Naive thymus-derived CD4-positive, alpha-beta T cell (primary cell): ENCODE results near the gene CYP2J2. TPM values are rescaled to one million over a fixed set of nuclear protein-coding genes. Genes with fewer than 3 reads are reported as not detected.
"Not testable (repeated sequence)": the region's sequence is repeated elsewhere in the genome, so short reads cannot be mapped to it uniquely, and the experiment has no call there.

ENCODE experiments used
- ATAC-seq: fragments of 150-1000 bp; cut with Tn5 transposase; 2 replicates; pipeline ENCODE4 v1.10.0; 2021; ENCODE audit warnings: mild to moderate bottlenecking, moderate library complexity
- CTCF ChIA-PET: fragments of 350-600 bp; sonication (Branson Sonifier 250); formaldehyde crosslinking; loops from one replicate; lab custom pipeline; 2021; ENCODE audit warnings: antibody characterized with exemption; lab: Charles Lee
- POLR2A ChIA-PET: fragments of 350-600 bp; sonication (Branson Sonifier 250); formaldehyde crosslinking; loops from one replicate; lab custom pipeline; 2021; ENCODE audit warnings: antibody characterized with exemption, inconsistent platforms; lab: Charles Lee
- DNase-seq, 9 donors: peaks; one replicate each; pipeline versions ENCODE4 v3.0.0 to v3.0.0-alpha.2; 2020 to 2022; ENCODE audit warnings: mixed read lengths in 1 of 9
- H3K27ac ChIP-seq: one replicate; pipeline ENCODE4 v1.7.0; 2013; ENCODE audit warnings: mild to moderate bottlenecking, low read depth, low read length, moderate library complexity
- H3K27me3 ChIP-seq, 2 donors: one replicate each; pipeline ENCODE4 v1.7.0; 2013; ENCODE audit warnings: low read length in 2 of 2, mild to moderate bottlenecking in 2 of 2, moderate library complexity in 2 of 2; ENCODE audit not compliant: control insufficient read depth in 2 of 2, insufficient read depth in 2 of 2
- H3K36me3 ChIP-seq, 3 experiments: 1 replicate in 2 of 3; 2 replicates in 1 of 3; pipeline ENCODE4 v1.7.0; 2013; ENCODE audit warnings: low read length in 3 of 3, mild to moderate bottlenecking in 3 of 3, moderate library complexity in 1 of 3; ENCODE audit not compliant: insufficient read depth in 3 of 3, control insufficient read depth in 2 of 3
- H3K4me1 ChIP-seq, 2 donors: one replicate each; pipeline ENCODE4 v1.7.0; 2013; ENCODE audit warnings: low read length in 2 of 2, mild to moderate bottlenecking in 2 of 2, moderate library complexity in 1 of 2; ENCODE audit not compliant: control insufficient read depth in 2 of 2, insufficient read depth in 2 of 2
- H3K4me3 ChIP-seq: 2 replicates; pipeline ENCODE4 v1.7.0; 2013; ENCODE audit warnings: mild to moderate bottlenecking, low read length
- H3K9me3 ChIP-seq, 3 experiments: 1 replicate in 2 of 3; 2 replicates in 1 of 3; pipeline ENCODE4 v1.7.0; 2013; ENCODE audit warnings: low read length in 3 of 3; ENCODE audit not compliant: control insufficient read depth in 2 of 3
- H3K27ac Mint-ChIP-seq, 9 donors: one replicate each; pipeline ENCODE4 v1.8.0; 2020 to 2022; ENCODE audit warnings: mixed read lengths in 9 of 9, mild to moderate bottlenecking in 8 of 9, moderate library complexity in 5 of 9, inconsistent platforms in 2 of 9
- H3K27me3 Mint-ChIP-seq, 5 donors: one replicate each; pipeline ENCODE4 v1.8.0; 2021 to 2022; ENCODE audit warnings: mixed read lengths in 5 of 5, mild to moderate bottlenecking in 1 of 5
- H3K36me3 Mint-ChIP-seq, 5 donors: one replicate each; pipeline ENCODE4 v1.8.0; 2020 to 2022; ENCODE audit warnings: mixed read lengths in 5 of 5, mild to moderate bottlenecking in 3 of 5, inconsistent platforms in 1 of 5
- H3K4me1 Mint-ChIP-seq, 7 donors: one replicate each; pipeline ENCODE4 v1.8.0; 2020 to 2022; ENCODE audit warnings: mixed read lengths in 7 of 7, mild to moderate bottlenecking in 3 of 7, inconsistent platforms in 1 of 7
- H3K4me3 Mint-ChIP-seq, 10 donors: one replicate each; pipeline ENCODE4 v1.8.0; 2020 to 2022; ENCODE audit warnings: mild to moderate bottlenecking in 10 of 10, mixed read lengths in 10 of 10, moderate library complexity in 6 of 10, inconsistent platforms in 2 of 10
- H3K9me3 Mint-ChIP-seq, 11 donors: one replicate each; pipeline ENCODE4 v1.8.0; 2020 to 2022; ENCODE audit warnings: mixed read lengths in 11 of 11, mild to moderate bottlenecking in 4 of 11, inconsistent platforms in 1 of 11, moderate library complexity in 1 of 11
- intact Hi-C, 2 donors: fragments of 100-400 bp; cut with micrococcal nuclease; formaldehyde crosslinking; loops; one replicate each; pipeline ENCODE4 v1.15.1; 2023
- polyA plus RNA-seq, 2 donors: library from polyadenylated mRNA; unstranded; fragments of 300-500 nt; fragmentation: Illumina TruSeq; gene quantifications; one replicate each; pipeline ENCODE4 v1.2.3, GENCODE V29; 2021
- total RNA-seq, 6 experiments: library from RNA in 5 of 6; stranded (reverse) in 5 of 6; gene quantifications; 1 replicate in 5 of 6; 2 replicates in 1 of 6; pipeline ENCODE4 v1.2.3 and lab custom pipeline; 2021 to 2026

Gene CYP2J2
- total and polyA plus RNA-seq, 7 experiments from 2014 or later = 0.93 to 4.0 (median 1.1) TPM

- no peaks in the 10 kb centered on the region for H3K4me1 ChIP-seq
- Mint-ChIP-seq H3K36me3 (peaks cover 0 to 24% (median 14%) of the 10 kb centered on the region in 5 donors), H3K27ac (no peak overlapping the region), H3K27me3 (no peaks in the 10 kb centered on the region), H3K4me3 (no peak overlapping the region), H3K9me3 (peaks cover 0 to 1% (median 0%) of the 10 kb centered on the region in 11 donors), H3K4me1 (peaks cover 0 to 3% (median 0%) of the 10 kb centered on the region in 7 donors)
- no peaks in the 10 kb centered on the region for H3K36me3 ChIP-seq
- no peak for ATAC-seq
- H3K27ac ChIP-seq = no peak overlapping the region
- ChIA-PET POLR2A (no interaction called here), CTCF (no interaction called here)
- H3K27me3 ChIP-seq = no peaks in the 10 kb centered on the region
- no peak for DNase-seq
- intact Hi-C loops = no loop called here
- H3K9me3 ChIP-seq = no peaks in the 10 kb centered on the region
- no peak overlapping the region for H3K4me3 ChIP-seq
Observed at GRCh38 chr1:59915516-59915915, 11.1 kb downstream of the CYP2J2 start.

DNA sequence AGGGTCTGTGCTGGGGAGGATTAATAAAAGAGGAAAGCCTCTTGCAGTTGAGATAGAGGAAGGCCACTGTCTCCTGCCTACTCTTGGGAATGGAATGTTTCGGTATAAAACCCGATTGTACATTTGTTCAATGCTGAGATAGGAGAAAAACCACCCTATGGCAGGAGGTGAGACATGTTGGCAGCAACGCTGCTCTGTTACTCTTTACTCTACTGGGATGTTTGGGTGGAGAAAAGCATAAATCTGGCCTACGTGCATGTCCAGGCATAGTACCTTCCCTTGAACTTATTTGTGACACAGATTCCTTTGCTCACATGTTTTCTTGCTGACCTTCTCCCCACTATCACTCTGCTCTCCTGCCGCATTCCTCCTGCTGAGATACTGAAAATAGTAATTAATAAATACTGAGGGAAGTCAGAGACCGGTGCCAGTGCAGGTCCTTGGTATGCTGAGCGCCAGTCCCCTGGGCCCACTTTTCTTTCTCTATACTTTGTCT, 11.7 kb downstream of the CYP2J2 start:
- H3K36me3 ChIP-seq, H3K27ac Mint-ChIP-seq, H3K4me3 ChIP-seq, H3K4me1 Mint-ChIP-seq, H3K9me3 ChIP-seq, H3K27ac ChIP-seq, ATAC-seq, H3K4me1 ChIP-seq, H3K27me3 ChIP-seq, H3K27me3 Mint-ChIP-seq, H3K9me3 Mint-ChIP-seq, POLR2A ChIA-PET, CTCF ChIA-PET, DNase-seq, intact Hi-C loops, H3K4me3 Mint-ChIP-seq: not testable (repeated sequence)
- peaks cover 0 to 24% (median 18%) of the 10 kb centered on the region in 5 donors for H3K36me3 Mint-ChIP-seq

DNA sequence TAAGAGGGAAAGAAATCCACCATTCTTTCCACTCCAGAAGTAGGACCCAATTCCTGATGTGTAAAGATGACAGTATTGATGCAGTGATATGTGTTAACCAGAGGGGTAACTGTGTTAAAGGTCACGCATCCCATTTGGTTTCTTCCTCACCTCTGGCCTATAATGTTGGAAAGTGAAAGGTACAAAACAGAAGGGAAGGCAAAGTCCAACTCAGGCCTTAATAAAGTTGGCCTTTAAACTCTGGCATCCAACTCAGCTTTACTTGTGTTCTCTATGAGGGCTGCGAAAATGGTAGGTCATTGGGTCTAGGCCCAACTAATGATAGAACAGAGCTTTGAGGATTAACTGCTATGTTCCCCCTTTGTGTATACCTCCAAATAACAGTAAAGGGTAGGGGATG, 17.9 kb downstream of the CYP2J2 start:
- no peaks in the 10 kb centered on the region for H3K9me3 ChIP-seq
- DNase-seq (no peak), ATAC-seq (no peak)
- H3K27ac ChIP-seq = no peak overlapping the region
- H3K4me1 Mint-ChIP-seq = no peaks in the 10 kb centered on the region
- no peaks in the 10 kb centered on the region for H3K4me1 ChIP-seq
- no peak overlapping the region for H3K27ac Mint-ChIP-seq
- H3K27me3 Mint-ChIP-seq = no peaks in the 10 kb centered on the region
- peaks cover 2 to 37% (median 23%) of the 10 kb centered on the region in 5 donors for H3K36me3 Mint-ChIP-seq
- ChIA-PET POLR2A (no interaction called here), CTCF (no interaction called here)
- intact Hi-C loops = no loop called here
- no peaks in the 10 kb centered on the region for H3K36me3 ChIP-seq
- no peaks in the 10 kb centered on the region for H3K9me3 Mint-ChIP-seq
- no peaks in the 10 kb centered on the region for H3K27me3 ChIP-seq
- H3K4me3 Mint-ChIP-seq = no peak overlapping the region
- H3K4me3 ChIP-seq = no peak overlapping the region

DNA sequence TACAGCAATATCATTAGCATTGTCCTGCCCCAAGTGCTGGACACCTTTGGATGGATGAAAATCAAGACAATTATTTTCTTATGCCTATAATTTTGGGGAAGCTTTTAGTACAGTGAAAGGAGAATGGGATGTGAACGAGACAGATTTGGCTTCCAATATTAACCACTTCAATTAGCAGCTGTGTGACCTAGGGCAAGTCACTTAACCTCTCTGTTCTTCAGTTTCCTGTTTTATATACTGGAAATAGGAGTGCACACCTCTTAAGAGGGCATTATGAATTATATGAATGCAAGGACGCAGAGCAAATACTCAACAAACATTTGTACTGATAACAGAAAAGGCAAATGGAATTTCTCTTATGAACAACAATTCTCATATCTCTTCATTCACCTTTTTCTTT, 18.5 kb downstream of the CYP2J2 start:
- H3K27ac ChIP-seq = no peak overlapping the region
- no peaks in the 10 kb centered on the region for H3K36me3 ChIP-seq
- H3K27me3 ChIP-seq = no peaks in the 10 kb centered on the region
- no peaks in the 10 kb centered on the region for H3K4me1 ChIP-seq
- ChIA-PET POLR2A (no interaction called here), CTCF (no interaction called here)
- Mint-ChIP-seq H3K4me3 (no peak overlapping the region), H3K27ac (no peak overlapping the region), H3K27me3 (peaks cover 0 to 2% (median 0%) of the 10 kb centered on the region in 5 donors), H3K36me3 (peaks cover 2 to 40% (median 26%) of the 10 kb centered on the region in 5 donors), H3K9me3 (no peaks in the 10 kb centered on the region), H3K4me1 (peaks cover 0 to 4% (median 3%) of the 10 kb centered on the region in 7 donors)
- DNase-seq (no peak), ATAC-seq (no peak)
- H3K4me3 ChIP-seq = no peak overlapping the region
- intact Hi-C loops = no loop called here
- no peaks in the 10 kb centered on the region for H3K9me3 ChIP-seq

- no peak overlapping the region for H3K4me3 ChIP-seq
- Mint-ChIP-seq H3K27ac (no peak overlapping the region), H3K4me3 (no peak overlapping the region), H3K9me3 (no peaks in the 10 kb centered on the region), H3K36me3 (peaks cover 2 to 38% (median 23%) of the 10 kb centered on the region in 5 donors), H3K4me1 (peaks cover 0 to 5% (median 4%) of the 10 kb centered on the region in 7 donors), H3K27me3 (peaks cover 0 to 2% (median 0%) of the 10 kb centered on the region in 5 donors)
- H3K36me3 ChIP-seq = no peaks in the 10 kb centered on the region
- ATAC-seq = no peak
- H3K27me3 ChIP-seq = no peaks in the 10 kb centered on the region
- H3K27ac ChIP-seq = no peak overlapping the region
- ChIA-PET CTCF (no interaction called here), POLR2A (no interaction called here)
- intact Hi-C loops = no loop called here
- no peak for DNase-seq
- no peaks in the 10 kb centered on the region for H3K9me3 ChIP-seq
- H3K4me1 ChIP-seq = no peaks in the 10 kb centered on the region
Observed at GRCh38 chr1:59906931-59907330, 19.6 kb downstream of the CYP2J2 start.

GRCh38 chr1:59903141-59903754, 23.3 kb downstream of the CYP2J2 start:
- Histone ChIP-seq H3K4me1 (no peaks in the 10 kb centered on the region), H3K9me3 (no peaks in the 10 kb centered on the region), H3K4me3 (no peak overlapping the region), H3K27me3 (no peaks in the 10 kb centered on the region), H3K36me3 (no peaks in the 10 kb centered on the region), H3K27ac (no peak overlapping the region)
- intact Hi-C loops = loop anchor here (1.0 kb wide), 1 partner anchor 44 kb away; no protein-coding TSS in a partner anchor
- ATAC-seq (peak; percentile 45), DNase-seq (peak in 4 of 9 donors; percentile 8 to 10 (median 9))
- peaks cover 0 to 5% (median 4%) of the 10 kb centered on the region in 7 donors for H3K4me1 Mint-ChIP-seq
- H3K4me3 Mint-ChIP-seq = peak overlapping the region in 1 of 10 donors; percentile 9
- ChIA-PET POLR2A (no interaction called here), CTCF (interaction anchor here (0.7 to 1.2 kb wide), 4 partner anchors 41 to 550 kb away, joined by 3 to 11 read pairs (median 3); no protein-coding TSS in a partner anchor)
- no peaks in the 10 kb centered on the region for H3K9me3 Mint-ChIP-seq
- H3K27me3 Mint-ChIP-seq = peaks cover 0 to 2% (median 0%) of the 10 kb centered on the region in 5 donors
- H3K27ac Mint-ChIP-seq = peak overlapping the region in 1 of 9 donors; percentile 26
- peaks cover 2 to 40% (median 14%) of the 10 kb centered on the region in 5 donors for H3K36me3 Mint-ChIP-seq
